ENCODE results near the gene ZFYVE21. TPM values are rescaled to one million over a fixed set of nuclear protein-coding genes. Genes with fewer than 3 reads are reported as not detected.

ZFYVE21 gene
- total RNA-seq, 1 experiment from 2014 or later = 49.7 TPM

DNA sequence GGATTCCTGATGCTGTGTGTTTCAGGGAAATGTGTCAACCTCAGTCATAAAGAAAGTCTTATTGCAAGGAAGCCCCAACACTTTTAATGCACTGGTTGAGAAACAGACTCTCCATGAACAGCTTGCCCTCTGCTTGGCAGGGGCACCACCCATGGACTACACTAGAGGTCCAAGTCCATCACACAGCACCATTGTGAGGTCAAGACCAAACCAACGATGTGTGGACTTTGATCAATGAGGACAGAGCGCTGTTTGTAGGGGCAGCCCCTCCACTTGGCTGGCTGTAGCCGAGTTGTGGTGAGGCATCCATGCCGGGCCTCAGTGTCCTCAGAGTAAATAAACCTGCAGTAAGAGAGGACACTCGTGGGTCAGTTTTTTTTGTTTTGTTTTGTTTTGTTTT is 29.8 kb downstream of the ZFYVE21 start:
- no peaks in the 10 kb centered on the region for H3K79me1 ChIP-seq (ENCODE audit: insufficient read depth, low read depth, low read length, poor library complexity, severe bottlenecking)
- no peak overlapping the region for H3T11ph ChIP-seq (ENCODE audit: low read length)
- TF ChIP-seq, protein P1, sequence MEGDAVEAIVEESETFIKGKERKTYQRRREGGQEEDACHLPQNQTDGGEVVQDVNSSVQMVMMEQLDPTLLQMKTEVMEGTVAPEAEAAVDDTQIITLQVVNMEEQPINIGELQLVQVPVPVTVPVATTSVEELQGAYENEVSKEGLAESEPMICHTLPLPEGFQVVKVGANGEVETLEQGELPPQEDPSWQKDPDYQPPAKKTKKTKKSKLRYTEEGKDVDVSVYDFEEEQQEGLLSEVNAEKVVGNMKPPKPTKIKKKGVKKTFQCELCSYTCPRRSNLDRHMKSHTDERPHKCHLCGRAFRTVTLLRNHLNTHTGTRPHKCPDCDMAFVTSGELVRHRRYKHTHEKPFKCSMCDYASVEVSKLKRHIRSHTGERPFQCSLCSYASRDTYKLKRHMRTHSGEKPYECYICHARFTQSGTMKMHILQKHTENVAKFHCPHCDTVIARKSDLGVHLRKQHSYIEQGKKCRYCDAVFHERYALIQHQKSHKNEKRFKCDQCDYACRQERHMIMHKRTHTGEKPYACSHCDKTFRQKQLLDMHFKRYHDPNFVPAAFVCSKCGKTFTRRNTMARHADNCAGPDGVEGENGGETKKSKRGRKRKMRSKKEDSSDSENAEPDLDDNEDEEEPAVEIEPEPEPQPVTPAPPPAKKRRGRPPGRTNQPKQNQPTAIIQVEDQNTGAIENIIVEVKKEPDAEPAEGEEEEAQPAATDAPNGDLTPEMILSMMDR (conservative IDR thresholded peaks at IDR 0.05) = no peak
- H3K4me1 ChIP-seq (ENCODE audit: insufficient read depth, low read length) = peaks cover 6% of the 10 kb centered on the region; the same call in 1 of the 2 replicates
- no peak overlapping the region for H2AFZ ChIP-seq (ENCODE audit: low read length)
- no peak overlapping the region for H3K18ac ChIP-seq (ENCODE audit: insufficient read length, low read depth, low read length)
- WGBS (ENCODE audit: extremely low coverage, insufficient read length, low lambda C conversion rate) = no CpG with 5 or more reads among the region's 5 CpGs
- no peak overlapping the region for H3K14ac ChIP-seq (ENCODE audit: insufficient read depth, low read length)
- no peaks in the 10 kb centered on the region for H3K79me2 ChIP-seq (ENCODE audit: insufficient read depth, low read length)
- Mint-ChIP-seq H3K4me3 (no peak overlapping the region), H3K27me3 (ENCODE audit: low read depth) (no peaks in the 10 kb centered on the region), H3K4me1 (peaks cover 9 to 13% of the 10 kb centered on the region in 2 experiments), H3K27ac (no peak overlapping the region), H3K36me3 (ENCODE audit: insufficient read depth in 1 of 3, low read depth in 3 of 3) (peaks cover 0 to 5% (median 4%) of the 10 kb centered on the region in 3 experiments; a peak in 6 of 7 replicates), H3K9me3 (no peaks in the 10 kb centered on the region)
- no peak overlapping the region for H3K56ac ChIP-seq (ENCODE audit: insufficient read length, low read depth, low read length)
- H3K27me3 ChIP-seq (ENCODE audit: insufficient read depth, low read length) = no peaks in the 10 kb centered on the region; the same call in 1 of the 2 replicates
- H2AK5ac ChIP-seq (ENCODE audit: insufficient read length, low read length) = no peak overlapping the region
- H2BK120ac ChIP-seq (ENCODE audit: low read depth, low read length, poor library complexity, severe bottlenecking) = no peak overlapping the region
- H4K5ac ChIP-seq (ENCODE audit: insufficient read length, low read depth, low read length) = no peak overlapping the region
- H4K8ac ChIP-seq (replicated peaks; ENCODE audit: insufficient read length, low read depth, low read length) = no peak overlapping the region
- H2BK5ac ChIP-seq (ENCODE audit: insufficient read length, low read length) = no peak overlapping the region
- no peaks in the 10 kb centered on the region for H3K9me3 ChIP-seq (ENCODE audit: control insufficient read depth, low read depth, low read length)
- H2BK12ac ChIP-seq (ENCODE audit: insufficient read length, low read depth, low read length) = no peak overlapping the region
- no peaks in the 10 kb centered on the region for H4K20me1 ChIP-seq (ENCODE audit: control insufficient read depth, insufficient read depth, insufficient read length)
- H3K4me2 ChIP-seq (ENCODE audit: insufficient read depth, insufficient read length, low read length) = no peak overlapping the region
- H3K23ac ChIP-seq (ENCODE audit: insufficient read length, low read depth, low read length) = no peak overlapping the region
- no peaks in the 10 kb centered on the region for H3K23me2 ChIP-seq (ENCODE audit: insufficient read length, low read depth, low read length, poor library complexity, severe bottlenecking)
- no peak overlapping the region for H4K91ac ChIP-seq (ENCODE audit: insufficient read length, low read depth, low read length)
- H2BK20ac ChIP-seq (ENCODE audit: low read depth, low read length, poor library complexity, severe bottlenecking) = no peak overlapping the region
- H3K4ac ChIP-seq (ENCODE audit: low read depth, low read length) = no peak overlapping the region
- H2BK15ac ChIP-seq (ENCODE audit: low read depth, low read length) = no peak overlapping the region
- H3K9ac ChIP-seq (ENCODE audit: extremely low read depth, insufficient read length, low read length) = no peak overlapping the region
- no peak for DNase-seq
- no peak overlapping the region for H3K27ac ChIP-seq (ENCODE audit: insufficient read length, low read depth, low read length)
